ENCODE data around the gene RTN4R. TPM values are rescaled to one million over a fixed set of nuclear protein-coding genes. Genes with fewer than 3 reads are reported as not detected.

The RTN4R gene
- total and polyA plus RNA-seq, 12 donors = 0.35 to 18.8 (median 1.1) TPM

GRCh38 chr22:20218326-20218872 is 49.7 kb downstream of the RTN4R start:
- Histone ChIP-seq H3K27ac (no peak overlapping the region), H3K4me3 (no peak overlapping the region), H3K4me1 (replicated peaks in 1 of 2) (no peaks in the 10 kb centered on the region), H3K9me3 (replicated peaks in 1 of 3) (no peaks in the 10 kb centered on the region), H3K36me3 (replicated peaks in 1 of 2) (no peaks in the 10 kb centered on the region), H3K27me3 (no peaks in the 10 kb centered on the region)
- 58 to 81% (median 73%) methylated on average over 13 to 14 of the region's 14 CpGs for WGBS, 4 donors
- TF ChIP-seq POLR2A (IDR thresholded peaks at IDR 0.05) = no peak
- no peak for TF ChIP-seq CTCF (IDR thresholded peaks at IDR 0.05)
- intact Hi-C loops (cut with DNase I) = no loop called here
- DNase-seq = no peak

DNA sequence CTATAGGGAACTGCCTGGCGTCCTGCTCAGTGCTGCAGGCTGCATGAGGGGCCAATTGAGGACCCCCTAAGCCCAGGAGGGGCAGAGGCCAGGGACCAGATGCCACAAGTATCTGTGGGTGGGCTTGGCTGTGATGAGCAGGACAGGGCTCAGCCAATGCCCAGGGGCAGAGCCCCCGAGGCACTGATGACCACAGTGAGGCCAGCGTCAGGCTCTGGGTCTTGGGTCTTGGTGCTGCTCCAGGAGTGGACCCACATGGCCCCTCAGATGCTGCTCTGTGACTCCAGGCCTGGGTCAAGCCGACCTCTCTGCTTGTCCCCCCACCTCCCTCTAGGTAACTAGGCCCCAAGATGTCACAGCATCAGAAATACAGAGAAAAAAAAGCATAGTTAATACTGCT is 50.6 kb downstream of the RTN4R start:
- H3K9me3 ChIP-seq (replicated peaks in 1 of 3) = no peaks in the 10 kb centered on the region
- intact Hi-C loops (cut with DNase I) = no loop called here
- no peaks in the 10 kb centered on the region for H3K4me1 ChIP-seq (replicated peaks in 1 of 2)
- no peak for DNase-seq
- no peaks in the 10 kb centered on the region for H3K27me3 ChIP-seq
- H3K4me3 ChIP-seq = no peak overlapping the region
- no peak overlapping the region for H3K27ac ChIP-seq
- TF ChIP-seq POLR2A (IDR thresholded peaks at IDR 0.05) = no peak
- no peak for TF ChIP-seq CTCF (IDR thresholded peaks at IDR 0.05)
- no peaks in the 10 kb centered on the region for H3K36me3 ChIP-seq (replicated peaks in 1 of 2)
- 79 to 100% (median 87%) methylated on average over 2 to 4 of the region's 4 CpGs; no CpG with 5 or more reads in 1 of the 4 donors for WGBS, 4 donors

GRCh38 chr22:20216863-20217499 is 51.1 kb downstream of the RTN4R start:
- H3K9me3 ChIP-seq (replicated peaks in 1 of 3) = no peaks in the 10 kb centered on the region
- H3K4me1 ChIP-seq (replicated peaks in 1 of 2) = no peaks in the 10 kb centered on the region
- 90 to 97% (median 93%) methylated on average over 5 to 12 of the region's 12 CpGs for WGBS, 4 donors
- H3K4me3 ChIP-seq = no peak overlapping the region
- H3K36me3 ChIP-seq (replicated peaks in 1 of 2) = no peaks in the 10 kb centered on the region
- H3K27me3 ChIP-seq = no peaks in the 10 kb centered on the region
- intact Hi-C loops (cut with DNase I) = no loop called here
- no peak for TF ChIP-seq CTCF (IDR thresholded peaks at IDR 0.05)
- no peak for TF ChIP-seq POLR2A (IDR thresholded peaks at IDR 0.05)
- no peak for DNase-seq
- no peak overlapping the region for H3K27ac ChIP-seq

GRCh38 chr22:20215742-20216141 is 52.4 kb downstream of the RTN4R start:
- H3K27me3 ChIP-seq = no peaks in the 10 kb centered on the region
- no peaks in the 10 kb centered on the region for H3K4me1 ChIP-seq (replicated peaks in 1 of 2)
- H3K4me3 ChIP-seq = no peak overlapping the region
- WGBS, 4 donors = 81 to 96% (median 88%) methylated on average over 4 of the region's 4 CpGs; no CpG with 5 or more reads in 1 of the 4 donors
- no peaks in the 10 kb centered on the region for H3K9me3 ChIP-seq (replicated peaks in 1 of 3)
- H3K36me3 ChIP-seq (replicated peaks in 1 of 2) = no peaks in the 10 kb centered on the region
- intact Hi-C loops (cut with DNase I) = no loop called here
- no peak for DNase-seq
- no peak overlapping the region for H3K27ac ChIP-seq
- TF ChIP-seq POLR2A (IDR thresholded peaks at IDR 0.05) (no peak), CTCF (IDR thresholded peaks at IDR 0.05) (no peak)

All from adrenal gland (tissue), 12 donors.